BLaER1 (cell line): ENCODE data around the gene OGDHL.
"Not testable (repeated sequence)": the region's sequence is repeated elsewhere in the genome, so short reads cannot be mapped to it uniquely, and the experiment has no call there.

Source experiments
- H3K27ac ChIP-seq: shearing (Covaris generic); formaldehyde crosslinking; 2 replicates; pipeline ENCODE4 v1.8.1; 2022
- H3K27me3 ChIP-seq: shearing (Covaris generic); formaldehyde crosslinking; 2 replicates; pipeline ENCODE4 v1.8.1; 2022
- H3K36me3 ChIP-seq: shearing (Covaris generic); formaldehyde crosslinking; 2 replicates; pipeline ENCODE4 v1.8.1; 2022
- H3K4me1 ChIP-seq: shearing (Covaris generic); formaldehyde crosslinking; 2 replicates; pipeline ENCODE4 v1.8.1; 2022
- H3K4me2 ChIP-seq: shearing (Covaris generic); formaldehyde crosslinking; 2 replicates; pipeline ENCODE4 v1.8.1; 2022
- H3K4me3 ChIP-seq: shearing (Covaris generic); formaldehyde crosslinking; 2 replicates; pipeline ENCODE4 v1.8.1; 2022
- H3K9ac ChIP-seq: shearing (Covaris generic); formaldehyde crosslinking; 2 replicates; pipeline ENCODE4 v1.8.1; 2022
- H3K9me3 ChIP-seq: shearing (Covaris generic); formaldehyde crosslinking; 2 replicates; pipeline ENCODE4 v1.8.1; 2022
- H4K20me1 ChIP-seq: shearing (Covaris generic); formaldehyde crosslinking; 2 replicates; pipeline ENCODE4 v1.8.1; 2022
- Cebpa-rat ChIP-seq: shearing (Covaris generic); IDR thresholded peaks from 2 replicates; pipeline ENCODE4 v1.8.1; 2022

The OGDHL gene

GRCh38 chr10:49761789-49762565, at the start of gene OGDHL:
TSS of gene OGDHL (minus strand) at chr10:49762323. CDS start at chr10:49758592, 3,731 bp downstream.
- H3K9ac ChIP-seq: peak within 1 kb of the TSS; percentile 53; the same call in 1 of the 2 replicates
- H3K4me3 ChIP-seq: peak within 1 kb of the TSS; percentile 69
- H3K4me2 ChIP-seq: peak within 1 kb of the TSS; percentile 89
- peaks cover 9% of the 10 kb centered on the region; the same call in 1 of the 2 replicates for H4K20me1 ChIP-seq
- no peaks in the 10 kb centered on the region for H3K9me3 ChIP-seq
- no peaks in the 10 kb centered on the region for H3K36me3 ChIP-seq
- TF ChIP-seq Cebpa-rat: no peak
- peaks cover 8% of the 10 kb centered on the region for H3K4me1 ChIP-seq
- 0 out of 2 replicates have a peak within 1 kb of the TSS, but pooled peaks have one; percentile 13 for H3K27ac ChIP-seq
- H3K27me3 ChIP-seq: no peaks in the 10 kb centered on the region

GRCh38 chr10:49803988-49804387, 41.9 kb upstream of the OGDHL start:
- Histone ChIP-seq H3K9me3 (peaks cover 12% of the 10 kb centered on the region), H4K20me1 (no peaks in the 10 kb centered on the region), H3K27me3 (no peaks in the 10 kb centered on the region), H3K9ac (no peak overlapping the region), H3K4me1 (no peaks in the 10 kb centered on the region), H3K4me3 (no peak overlapping the region), H3K27ac (no peak overlapping the region), H3K36me3 (no peaks in the 10 kb centered on the region), H3K4me2 (no peak overlapping the region)
- no peak for TF ChIP-seq Cebpa-rat

- Histone ChIP-seq H3K4me2 (no peak overlapping the region), H3K9me3 (no peaks in the 10 kb centered on the region), H3K27ac (no peak overlapping the region), H3K27me3 (no peaks in the 10 kb centered on the region), H3K36me3 (no peaks in the 10 kb centered on the region), H3K4me1 (no peaks in the 10 kb centered on the region), H3K9ac (no peak overlapping the region), H3K4me3 (no peak overlapping the region), H4K20me1 (no peaks in the 10 kb centered on the region)
- no peak for TF ChIP-seq Cebpa-rat
These were observed 36.2 kb upstream of the OGDHL start for GRCh38 chr10:49798275-49798674.

GRCh38 chr10:49791100-49791499, 29.0 kb upstream of the OGDHL start:
- Histone ChIP-seq H3K27ac (no peak overlapping the region), H3K4me2 (no peak overlapping the region), H3K4me1 (no peaks in the 10 kb centered on the region), H4K20me1 (no peaks in the 10 kb centered on the region), H3K9ac (no peak overlapping the region), H3K27me3 (no peaks in the 10 kb centered on the region), H3K9me3 (no peaks in the 10 kb centered on the region), H3K4me3 (no peak overlapping the region), H3K36me3 (no peaks in the 10 kb centered on the region)
- no peak for TF ChIP-seq Cebpa-rat

GRCh38 chr10:49784681-49785080, 22.6 kb upstream of the OGDHL start:
- H3K36me3 ChIP-seq: no peaks in the 10 kb centered on the region
- no peaks in the 10 kb centered on the region for H3K27me3 ChIP-seq
- TF ChIP-seq Cebpa-rat: no peak

GRCh38 chr10:49783645-49784044, 21.5 kb upstream of the OGDHL start:
- H3K4me1 ChIP-seq: no peaks in the 10 kb centered on the region
- no peak for TF ChIP-seq Cebpa-rat
- no peaks in the 10 kb centered on the region for H3K9me3 ChIP-seq
- no peak overlapping the region for H3K27ac ChIP-seq
- H3K4me3 ChIP-seq: no peak overlapping the region
- H3K4me2 ChIP-seq: no peak overlapping the region
- H4K20me1 ChIP-seq: no peaks in the 10 kb centered on the region
- H3K36me3 ChIP-seq: no peaks in the 10 kb centered on the region
- H3K9ac ChIP-seq: no peak overlapping the region
- H3K27me3 ChIP-seq: no peaks in the 10 kb centered on the region

More at GRCh38 chr10:49784681-49785080, 22.6 kb upstream of the OGDHL start:
- Histone ChIP-seq H3K4me3 (no peak overlapping the region), H3K9ac (no peak overlapping the region), H3K4me1 (no peaks in the 10 kb centered on the region), H4K20me1 (no peaks in the 10 kb centered on the region), H3K27ac (no peak overlapping the region), H3K4me2 (no peak overlapping the region), H3K9me3 (no peaks in the 10 kb centered on the region)

GRCh38 chr10:49781247-49781646, 19.1 kb upstream of the OGDHL start:
- no peak overlapping the region for H3K4me3 ChIP-seq
- H3K9ac ChIP-seq: no peak overlapping the region
- H3K27me3 ChIP-seq: no peaks in the 10 kb centered on the region
- no peak overlapping the region for H3K27ac ChIP-seq
- TF ChIP-seq Cebpa-rat: no peak
- no peaks in the 10 kb centered on the region for H3K9me3 ChIP-seq
- H3K36me3 ChIP-seq: no peaks in the 10 kb centered on the region
- H3K4me1 ChIP-seq: no peaks in the 10 kb centered on the region
- no peak overlapping the region for H3K4me2 ChIP-seq
- no peaks in the 10 kb centered on the region for H4K20me1 ChIP-seq

GRCh38 chr10:49778197-49778596, 16.1 kb upstream of the OGDHL start:
- Histone ChIP-seq H4K20me1 (no peaks in the 10 kb centered on the region), H3K4me1 (no peaks in the 10 kb centered on the region), H3K9me3 (no peaks in the 10 kb centered on the region), H3K36me3 (no peaks in the 10 kb centered on the region), H3K27me3 (no peaks in the 10 kb centered on the region), H3K4me3 (no peak overlapping the region), H3K9ac (no peak overlapping the region), H3K4me2 (no peak overlapping the region), H3K27ac (no peak overlapping the region)
- no peak for TF ChIP-seq Cebpa-rat

- H3K4me2 ChIP-seq: no peak overlapping the region
- no peaks in the 10 kb centered on the region for H4K20me1 ChIP-seq
- H3K36me3 ChIP-seq: no peaks in the 10 kb centered on the region
- no peaks in the 10 kb centered on the region for H3K9me3 ChIP-seq
- H3K4me1 ChIP-seq: no peaks in the 10 kb centered on the region
- no peak overlapping the region for H3K9ac ChIP-seq
- no peak overlapping the region for H3K4me3 ChIP-seq
- no peak overlapping the region for H3K27ac ChIP-seq
- no peaks in the 10 kb centered on the region for H3K27me3 ChIP-seq
- no peak for TF ChIP-seq Cebpa-rat
These were observed 14.7 kb upstream of the OGDHL start for GRCh38 chr10:49776851-49777250.

GRCh38 chr10:49775014-49775413, 12.9 kb upstream of the OGDHL start:
- Histone ChIP-seq H3K27ac (no peak overlapping the region), H3K9ac (no peak overlapping the region), H3K36me3 (no peaks in the 10 kb centered on the region), H3K27me3 (no peaks in the 10 kb centered on the region), H3K4me3 (no peak overlapping the region), H3K9me3 (no peaks in the 10 kb centered on the region), H3K4me1 (no peaks in the 10 kb centered on the region), H3K4me2 (no peak overlapping the region), H4K20me1 (no peaks in the 10 kb centered on the region)
- TF ChIP-seq Cebpa-rat: no peak

- H3K27ac ChIP-seq, H3K27me3 ChIP-seq: not testable (repeated sequence)
These were observed 10.8 kb upstream of the OGDHL start for GRCh38 chr10:49772944-49773343.

GRCh38 chr10:49771046-49771445, 8.9 kb upstream of the OGDHL start:
- not testable (repeated sequence) for H4K20me1 ChIP-seq, H3K36me3 ChIP-seq, H3K27me3 ChIP-seq, H3K4me2 ChIP-seq, H3K27ac ChIP-seq, H3K9ac ChIP-seq, H3K4me1 ChIP-seq, H3K4me3 ChIP-seq
- peaks cover 15% of the 10 kb centered on the region for H3K9me3 ChIP-seq

More at GRCh38 chr10:49772944-49773343, 10.8 kb upstream of the OGDHL start:
- H3K4me1 ChIP-seq, H3K36me3 ChIP-seq, H4K20me1 ChIP-seq, H3K4me2 ChIP-seq, H3K4me3 ChIP-seq, H3K9ac ChIP-seq: not testable (repeated sequence)
- peaks cover 11% of the 10 kb centered on the region for H3K9me3 ChIP-seq
